Ishikawa (cell line): ENCODE results near the gene HSPB6.

Experiments used
- CEBPB ChIP-seq: IDR thresholded peaks from 2 replicates; pipeline ENCODE4 v1.6.1; 2012
- CREB1 ChIP-seq: IDR thresholded peaks from 2 replicates; pipeline ENCODE4 v1.6.1; 2012; ENCODE audit warnings: low read depth
- EGR1 ChIP-seq: IDR thresholded peaks from 2 replicates; pipeline ENCODE4 v1.6.1; 2012
- EP300 ChIP-seq: IDR thresholded peaks from 2 replicates; pipeline ENCODE4 v1.6.1; 2012; ENCODE audit warnings: borderline replicate concordance
- FOXM1 ChIP-seq: IDR thresholded peaks from 2 replicates; pipeline ENCODE4 v1.6.1; 2012; ENCODE audit warnings: low read depth, borderline replicate concordance
- NFIC ChIP-seq: IDR thresholded peaks from 2 replicates; pipeline ENCODE4 v1.6.1; 2012
- RAD21 ChIP-seq: IDR thresholded peaks from 2 replicates; pipeline ENCODE4 v1.6.1; 2012; ENCODE audit warnings: low read depth
- TAF1 ChIP-seq: IDR thresholded peaks from 2 replicates; pipeline ENCODE4 v1.6.1; 2012; ENCODE audit warnings: low read depth, mild to moderate bottlenecking
- TCF12 ChIP-seq: IDR thresholded peaks from 2 replicates; pipeline ENCODE4 v1.6.1; 2012; ENCODE audit warnings: low read depth
- TEAD4 ChIP-seq: IDR thresholded peaks from 2 replicates; pipeline ENCODE4 v1.6.1; 2012
- YY1 ChIP-seq: IDR thresholded peaks from 2 replicates; pipeline ENCODE4 v1.6.1; 2012; ENCODE audit warnings: low read depth
- ZBTB7A ChIP-seq: IDR thresholded peaks from 2 replicates; pipeline ENCODE4 v1.6.1; 2012; ENCODE audit warnings: low read depth
- TF ChIP-seq, protein P1 (sequence below): IDR thresholded peaks from 2 replicates; pipeline ENCODE4 v1.6.1; 2012; ENCODE audit warnings: low read depth, mild to moderate bottlenecking
- TF ChIP-seq, protein P2 (sequence below): IDR thresholded peaks from 2 replicates; pipeline ENCODE4 v1.6.1; 2012
- TF ChIP-seq, protein P3 (sequence below): IDR thresholded peaks from 2 replicates; pipeline ENCODE4 v1.6.1; 2012

Gene HSPB6

DNA sequence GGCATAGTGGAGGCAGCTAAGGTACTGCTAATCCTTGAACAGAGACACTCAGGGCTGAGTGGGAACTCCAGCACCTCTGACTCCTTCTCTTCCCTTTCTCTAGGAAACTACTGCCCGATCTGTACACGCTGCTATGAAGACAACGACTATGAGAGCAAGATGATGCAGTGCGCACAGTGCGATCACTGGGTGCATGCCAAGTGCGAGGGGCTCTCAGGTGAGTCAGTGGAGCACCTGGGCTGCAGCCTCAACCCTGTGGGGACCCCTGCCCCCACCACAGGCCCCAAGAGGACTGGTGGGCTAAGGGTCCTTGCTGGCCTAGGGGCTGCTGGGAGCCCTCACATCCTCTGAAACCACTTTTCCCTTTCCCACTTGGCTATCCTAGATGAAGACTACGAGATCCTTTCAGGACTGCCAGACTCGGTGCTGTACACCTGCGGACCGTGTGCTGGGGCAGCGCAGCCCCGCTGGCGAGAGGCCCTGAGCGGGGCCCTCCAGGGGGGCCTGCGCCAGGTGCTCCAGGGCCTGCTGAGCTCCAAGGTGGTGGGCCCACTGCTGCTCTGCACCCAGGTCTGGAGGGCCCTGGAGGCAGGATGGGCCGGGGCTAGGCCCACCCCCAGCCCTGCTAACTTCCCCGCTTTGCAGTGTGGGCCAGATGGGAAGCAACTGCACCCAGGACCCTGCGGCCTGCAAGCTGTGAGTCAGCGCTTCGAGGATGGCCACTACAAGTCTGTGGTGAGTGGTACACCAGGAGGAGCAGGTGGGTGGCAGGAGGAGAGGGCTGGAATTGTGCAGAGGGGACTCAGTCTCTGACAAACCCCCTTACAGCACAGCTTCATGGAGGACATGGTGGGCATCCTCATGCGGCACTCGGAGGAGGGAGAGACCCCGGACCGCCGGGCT is 29.5 kb downstream of the HSPB6 start:
- no peak for TF ChIP-seq ZBTB7A
- no peak for TF ChIP-seq TCF12
- no peak for TF ChIP-seq YY1
- no peak for TF ChIP-seq TEAD4
- TF ChIP-seq EGR1, result no peak
- TF ChIP-seq, protein P1, sequence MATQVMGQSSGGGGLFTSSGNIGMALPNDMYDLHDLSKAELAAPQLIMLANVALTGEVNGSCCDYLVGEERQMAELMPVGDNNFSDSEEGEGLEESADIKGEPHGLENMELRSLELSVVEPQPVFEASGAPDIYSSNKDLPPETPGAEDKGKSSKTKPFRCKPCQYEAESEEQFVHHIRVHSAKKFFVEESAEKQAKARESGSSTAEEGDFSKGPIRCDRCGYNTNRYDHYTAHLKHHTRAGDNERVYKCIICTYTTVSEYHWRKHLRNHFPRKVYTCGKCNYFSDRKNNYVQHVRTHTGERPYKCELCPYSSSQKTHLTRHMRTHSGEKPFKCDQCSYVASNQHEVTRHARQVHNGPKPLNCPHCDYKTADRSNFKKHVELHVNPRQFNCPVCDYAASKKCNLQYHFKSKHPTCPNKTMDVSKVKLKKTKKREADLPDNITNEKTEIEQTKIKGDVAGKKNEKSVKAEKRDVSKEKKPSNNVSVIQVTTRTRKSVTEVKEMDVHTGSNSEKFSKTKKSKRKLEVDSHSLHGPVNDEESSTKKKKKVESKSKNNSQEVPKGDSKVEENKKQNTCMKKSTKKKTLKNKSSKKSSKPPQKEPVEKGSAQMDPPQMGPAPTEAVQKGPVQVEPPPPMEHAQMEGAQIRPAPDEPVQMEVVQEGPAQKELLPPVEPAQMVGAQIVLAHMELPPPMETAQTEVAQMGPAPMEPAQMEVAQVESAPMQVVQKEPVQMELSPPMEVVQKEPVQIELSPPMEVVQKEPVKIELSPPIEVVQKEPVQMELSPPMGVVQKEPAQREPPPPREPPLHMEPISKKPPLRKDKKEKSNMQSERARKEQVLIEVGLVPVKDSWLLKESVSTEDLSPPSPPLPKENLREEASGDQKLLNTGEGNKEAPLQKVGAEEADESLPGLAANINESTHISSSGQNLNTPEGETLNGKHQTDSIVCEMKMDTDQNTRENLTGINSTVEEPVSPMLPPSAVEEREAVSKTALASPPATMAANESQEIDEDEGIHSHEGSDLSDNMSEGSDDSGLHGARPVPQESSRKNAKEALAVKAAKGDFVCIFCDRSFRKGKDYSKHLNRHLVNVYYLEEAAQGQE, result no peak
- no peak for TF ChIP-seq CEBPB
- TF ChIP-seq RAD21, result no peak
- no peak for TF ChIP-seq FOXM1
- no peak for TF ChIP-seq EP300
- TF ChIP-seq TAF1, result no peak

DNA sequence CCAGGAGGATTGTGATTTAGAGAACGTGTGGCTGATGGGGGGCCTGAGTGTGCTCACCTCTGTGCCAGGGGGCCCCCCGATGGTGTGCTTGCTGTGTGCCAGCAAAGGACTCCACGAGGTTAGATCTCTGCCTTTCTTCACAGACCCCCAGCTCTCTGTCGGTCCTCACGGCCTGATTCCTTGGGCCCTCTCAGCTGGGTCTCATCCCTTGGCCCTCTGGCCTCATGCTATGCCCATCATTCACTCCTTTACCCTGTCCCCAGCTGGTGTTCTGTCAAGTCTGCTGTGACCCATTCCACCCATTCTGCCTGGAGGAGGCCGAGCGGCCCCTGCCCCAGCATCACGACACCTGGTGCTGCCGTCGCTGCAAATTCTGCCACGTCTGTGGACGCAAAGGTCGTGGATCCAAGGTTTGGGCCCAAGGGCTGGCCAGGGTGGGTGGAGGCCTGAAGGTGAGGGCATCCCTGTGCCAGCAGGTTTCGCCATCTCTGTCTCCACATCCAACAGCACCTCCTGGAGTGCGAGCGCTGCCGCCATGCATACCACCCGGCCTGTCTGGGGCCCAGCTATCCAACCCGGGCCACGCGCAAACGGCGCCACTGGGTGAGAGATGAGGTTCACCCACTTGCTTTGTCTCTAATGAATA is 31.5 kb downstream of the HSPB6 start:
- TF ChIP-seq CEBPB (no peak), ZBTB7A (no peak), TEAD4 (no peak)

DNA sequence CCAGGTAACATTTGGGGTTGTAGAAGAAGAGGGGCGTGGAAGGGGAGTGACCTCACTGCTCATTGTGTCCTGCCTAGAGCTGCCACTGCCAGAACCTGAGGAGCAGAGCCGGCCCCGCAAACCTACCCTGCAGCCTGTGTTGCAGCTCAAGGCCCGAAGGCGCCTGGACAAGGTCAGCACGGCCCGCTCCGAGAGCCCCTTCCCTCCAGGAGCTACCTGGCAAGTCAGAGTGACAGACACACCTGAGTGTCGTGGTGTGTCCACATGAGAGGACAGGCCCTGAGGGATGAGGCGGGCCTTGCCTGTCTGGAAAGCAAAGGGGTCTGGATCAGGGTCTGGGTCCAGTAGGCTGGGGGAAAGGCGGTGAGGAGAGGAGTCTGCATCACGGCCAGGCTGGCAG is 32.3 kb downstream of the HSPB6 start:
- TF ChIP-seq NFIC (no peak), TAF1 (no peak), EP300 (no peak), EGR1 (no peak), TCF12 (no peak), CEBPB (no peak), FOXM1 (no peak), TEAD4 (no peak), CREB1 (no peak), ZBTB7A (no peak), YY1 (no peak), RAD21 (no peak)
- TF ChIP-seq, protein P2, sequence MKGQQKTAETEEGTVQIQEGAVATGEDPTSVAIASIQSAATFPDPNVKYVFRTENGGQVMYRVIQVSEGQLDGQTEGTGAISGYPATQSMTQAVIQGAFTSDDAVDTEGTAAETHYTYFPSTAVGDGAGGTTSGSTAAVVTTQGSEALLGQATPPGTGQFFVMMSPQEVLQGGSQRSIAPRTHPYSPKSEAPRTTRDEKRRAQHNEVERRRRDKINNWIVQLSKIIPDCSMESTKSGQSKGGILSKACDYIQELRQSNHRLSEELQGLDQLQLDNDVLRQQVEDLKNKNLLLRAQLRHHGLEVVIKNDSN, result no peak
- TF ChIP-seq, protein P3, sequence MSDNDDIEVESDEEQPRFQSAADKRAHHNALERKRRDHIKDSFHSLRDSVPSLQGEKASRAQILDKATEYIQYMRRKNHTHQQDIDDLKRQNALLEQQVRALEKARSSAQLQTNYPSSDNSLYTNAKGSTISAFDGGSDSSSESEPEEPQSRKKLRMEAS, result no peak
- TF ChIP-seq, protein P1, result no peak

DNA sequence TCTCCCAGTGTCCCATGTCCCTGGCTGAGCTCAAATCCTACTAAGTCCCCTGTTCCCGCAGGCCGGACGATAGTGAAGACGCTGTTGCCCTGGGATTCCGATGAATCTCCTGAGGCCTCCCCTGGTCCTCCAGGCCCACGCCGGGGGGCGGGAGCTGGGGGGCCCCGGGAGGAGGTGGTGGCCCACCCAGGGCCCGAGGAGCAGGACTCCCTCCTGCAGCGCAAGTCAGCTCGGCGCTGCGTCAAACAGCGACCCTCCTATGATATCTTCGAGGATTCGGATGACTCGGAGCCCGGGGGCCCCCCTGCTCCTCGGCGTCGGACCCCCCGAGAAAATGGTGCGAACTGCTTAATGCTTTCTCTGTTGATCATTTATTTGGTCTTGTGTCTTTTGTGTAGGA is 33.2 kb downstream of the HSPB6 start:
- no peak for TF ChIP-seq CREB1
- TF ChIP-seq, protein P1, result no peak
- no peak for TF ChIP-seq ZBTB7A
- TF ChIP-seq, protein P3, result no peak
- TF ChIP-seq YY1, result no peak

DNA sequence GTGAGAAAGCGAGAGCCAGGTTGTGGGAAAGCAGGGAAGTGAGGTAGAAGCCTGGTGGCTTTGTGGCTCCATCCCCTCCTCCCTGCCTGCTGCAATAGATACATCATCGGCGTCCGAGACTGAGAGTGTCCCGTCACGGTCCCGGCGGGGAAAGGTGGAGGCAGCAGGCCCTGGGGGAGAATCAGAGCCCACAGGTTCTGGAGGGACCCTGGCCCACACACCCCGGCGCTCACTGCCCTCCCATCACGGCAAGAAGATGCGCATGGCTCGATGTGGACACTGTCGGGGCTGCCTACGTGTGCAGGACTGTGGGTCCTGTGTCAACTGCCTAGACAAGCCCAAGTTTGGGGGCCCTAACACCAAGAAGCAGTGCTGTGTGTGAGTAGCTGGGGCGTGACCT is 33.9 kb downstream of the HSPB6 start:
- TF ChIP-seq EGR1, result no peak
- TF ChIP-seq EP300, result no peak
- no peak for TF ChIP-seq TCF12
- TF ChIP-seq, protein P2, result no peak
- TF ChIP-seq, protein P3, result no peak
- no peak for TF ChIP-seq FOXM1
- no peak for TF ChIP-seq YY1
- no peak for TF ChIP-seq CREB1
- TF ChIP-seq TEAD4, result no peak
- no peak for TF ChIP-seq CEBPB
- no peak for TF ChIP-seq TAF1
- TF ChIP-seq, protein P1, result no peak
- TF ChIP-seq RAD21, result no peak
- TF ChIP-seq ZBTB7A, result no peak
- no peak for TF ChIP-seq NFIC
